Measurements from ENCODE around the gene TMSB10.
"Not testable (repeated sequence)": the region's sequence is repeated elsewhere in the genome, so short reads cannot be mapped to it uniquely, and the experiment has no call there.

The TMSB10 gene

GRCh38 chr2:84873350-84873749 lies 32.1 kb upstream of the TMSB10 start:
- Histone ChIP-seq H3K27me3 (replicated peaks in 2 of 5; ENCODE audit: control insufficient read depth in 4 of 5, insufficient read depth in 5 of 5, low read length in 4 of 5) (peaks cover 0 to 24% (median 10%) of the 10 kb centered on the region in 5 experiments), H3K36me3 (ENCODE audit: control insufficient read depth in 4 of 4, insufficient read depth in 4 of 4, low read length in 3 of 4) (no peaks in the 10 kb centered on the region), H3K4me3 (ENCODE audit: control insufficient read depth in 1 of 7, extremely low read depth in 1 of 7, insufficient read depth in 4 of 7, low read depth in 2 of 7, low read length in 6 of 7) (no peak overlapping the region), H3K4me1 (ENCODE audit: control extremely low read depth in 1 of 4, control insufficient read depth in 4 of 4, insufficient read depth in 4 of 4, low read length in 3 of 4) (no peaks in the 10 kb centered on the region), H3K9me3 (ENCODE audit: control extremely low read depth in 1 of 5, control insufficient read depth in 4 of 5, insufficient read depth in 2 of 5, low read depth in 1 of 5, low read length in 4 of 5) (no peaks in the 10 kb centered on the region), H3K27ac (ENCODE audit: insufficient read depth in 1 of 2, low read depth in 1 of 2, low read length in 2 of 2, poor library complexity in 1 of 2, severe bottlenecking in 2 of 2) (no peak overlapping the region)
- CTCF ChIA-PET, result interaction anchor here (1.0 kb wide), 1 partner anchor 9 kb away, joined by 4 read pairs; no protein-coding TSS in a partner anchor
- POLR2A ChIA-PET, result no interaction called here
- 93% methylated on average over 5 of the region's 5 CpGs for WGBS (ENCODE audit: insufficient coverage)
- no peak for DNase-seq

- WGBS (ENCODE audit: insufficient coverage), result 100% methylated on average over 7 of the region's 7 CpGs
- ChIA-PET POLR2A (no interaction called here), CTCF (no interaction called here)
- Histone ChIP-seq H3K9me3 (ENCODE audit: control extremely low read depth in 1 of 5, control insufficient read depth in 4 of 5, insufficient read depth in 2 of 5, low read depth in 1 of 5, low read length in 4 of 5) (no peaks in the 10 kb centered on the region), H3K27me3 (replicated peaks in 2 of 5; ENCODE audit: control insufficient read depth in 4 of 5, insufficient read depth in 5 of 5, low read length in 4 of 5) (peaks cover 0 to 37% (median 15%) of the 10 kb centered on the region in 5 experiments), H3K4me1 (ENCODE audit: control extremely low read depth in 1 of 4, control insufficient read depth in 4 of 4, insufficient read depth in 4 of 4, low read length in 3 of 4) (peaks cover 2 to 4% (median 2%) of the 10 kb centered on the region in 4 experiments), H3K4me3 (ENCODE audit: control insufficient read depth in 1 of 7, extremely low read depth in 1 of 7, insufficient read depth in 4 of 7, low read depth in 2 of 7, low read length in 6 of 7) (no peak overlapping the region), H3K36me3 (ENCODE audit: control insufficient read depth in 4 of 4, insufficient read depth in 4 of 4, low read length in 3 of 4) (no peaks in the 10 kb centered on the region), H3K27ac (ENCODE audit: insufficient read depth in 1 of 2, low read depth in 1 of 2, low read length in 2 of 2, poor library complexity in 1 of 2, severe bottlenecking in 2 of 2) (no peak overlapping the region)
- no peak for DNase-seq
Observed at GRCh38 chr2:84874381-84875212, 30.9 kb upstream of the TMSB10 start.

GRCh38 chr2:84875213-84875560 lies 30.3 kb upstream of the TMSB10 start:
- Histone ChIP-seq H3K4me3 (ENCODE audit: control insufficient read depth in 1 of 7, extremely low read depth in 1 of 7, insufficient read depth in 4 of 7, low read depth in 2 of 7, low read length in 6 of 7) (no peak overlapping the region), H3K9me3 (ENCODE audit: control extremely low read depth in 1 of 5, control insufficient read depth in 4 of 5, insufficient read depth in 2 of 5, low read depth in 1 of 5, low read length in 4 of 5) (no peaks in the 10 kb centered on the region), H3K36me3 (ENCODE audit: control insufficient read depth in 4 of 4, insufficient read depth in 4 of 4, low read length in 3 of 4) (no peaks in the 10 kb centered on the region), H3K4me1 (ENCODE audit: control extremely low read depth in 1 of 4, control insufficient read depth in 4 of 4, insufficient read depth in 4 of 4, low read length in 3 of 4) (peaks cover 6 to 8% (median 7%) of the 10 kb centered on the region in 4 experiments), H3K27ac (ENCODE audit: insufficient read depth in 1 of 2, low read depth in 1 of 2, low read length in 2 of 2, poor library complexity in 1 of 2, severe bottlenecking in 2 of 2) (no peak overlapping the region), H3K27me3 (replicated peaks in 2 of 5; ENCODE audit: control insufficient read depth in 4 of 5, insufficient read depth in 5 of 5, low read length in 4 of 5) (peaks cover 0 to 42% (median 19%) of the 10 kb centered on the region in 5 experiments)
- ChIA-PET CTCF (interaction anchor here (0.7 kb wide), 1 partner anchor 103 kb away, joined by 3 read pairs; no protein-coding TSS in a partner anchor), POLR2A (no interaction called here)
- DNase-seq, result no peak
- 95% methylated on average over 4 of the region's 4 CpGs for WGBS (ENCODE audit: insufficient coverage)

GRCh38 chr2:84875619-84876018 lies 29.8 kb upstream of the TMSB10 start:
- H3K36me3 ChIP-seq (ENCODE audit: control insufficient read depth in 4 of 4, insufficient read depth in 4 of 4, low read length in 3 of 4); H3K9me3 ChIP-seq (ENCODE audit: control extremely low read depth in 1 of 5, control insufficient read depth in 4 of 5, insufficient read depth in 2 of 5, low read depth in 1 of 5, low read length in 4 of 5); POLR2A ChIA-PET; H3K27ac ChIP-seq (ENCODE audit: insufficient read depth in 1 of 2, low read depth in 1 of 2, low read length in 2 of 2, poor library complexity in 1 of 2, severe bottlenecking in 2 of 2); H3K4me3 ChIP-seq (ENCODE audit: control insufficient read depth in 1 of 7, extremely low read depth in 1 of 7, insufficient read depth in 4 of 7, low read depth in 2 of 7, low read length in 6 of 7); DNase-seq: not testable (repeated sequence)
- Histone ChIP-seq H3K27me3 (replicated peaks in 2 of 5; ENCODE audit: control insufficient read depth in 4 of 5, insufficient read depth in 5 of 5, low read length in 4 of 5) (peaks cover 0 to 42% (median 23%) of the 10 kb centered on the region in 5 experiments), H3K4me1 (ENCODE audit: control extremely low read depth in 1 of 4, control insufficient read depth in 4 of 4, insufficient read depth in 4 of 4, low read length in 3 of 4) (peaks cover 8 to 12% (median 12%) of the 10 kb centered on the region in 4 experiments)
- WGBS (ENCODE audit: insufficient coverage), result 83% methylated on average over 1 of the region's 1 CpG
- CTCF ChIA-PET, result interaction anchor here (0.7 to 1.3 kb wide), 2 partner anchors 9 to 103 kb away, joined by 3 read pairs; no protein-coding TSS in a partner anchor

- Histone ChIP-seq H3K36me3 (ENCODE audit: control insufficient read depth in 4 of 4, insufficient read depth in 4 of 4, low read length in 3 of 4) (no peaks in the 10 kb centered on the region), H3K4me1 (ENCODE audit: control extremely low read depth in 1 of 4, control insufficient read depth in 4 of 4, insufficient read depth in 4 of 4, low read length in 3 of 4) (peaks cover 10 to 19% (median 19%) of the 10 kb centered on the region in 4 experiments), H3K27ac (ENCODE audit: insufficient read depth in 1 of 2, low read depth in 1 of 2, low read length in 2 of 2, poor library complexity in 1 of 2, severe bottlenecking in 2 of 2) (no peak overlapping the region), H3K27me3 (replicated peaks in 2 of 5; ENCODE audit: control insufficient read depth in 4 of 5, insufficient read depth in 5 of 5, low read length in 4 of 5) (peaks cover 0 to 48% (median 27%) of the 10 kb centered on the region in 5 experiments), H3K4me3 (ENCODE audit: control insufficient read depth in 1 of 7, extremely low read depth in 1 of 7, insufficient read depth in 4 of 7, low read depth in 2 of 7, low read length in 6 of 7) (no peak overlapping the region), H3K9me3 (ENCODE audit: control extremely low read depth in 1 of 5, control insufficient read depth in 4 of 5, insufficient read depth in 2 of 5, low read depth in 1 of 5, low read length in 4 of 5) (no peaks in the 10 kb centered on the region)
- no peak for DNase-seq
- 86% methylated on average over 2 of the region's 3 CpGs for WGBS (ENCODE audit: insufficient coverage)
- ChIA-PET POLR2A (no interaction called here), CTCF (interaction anchor here (0.8 to 1.3 kb wide), 2 partner anchors 8 to 18 kb away, joined by 3 read pairs; no protein-coding TSS in a partner anchor)
Observed at GRCh38 chr2:84876369-84876768, 29.1 kb upstream of the TMSB10 start.

GRCh38 chr2:84878459-84878858 lies 27.0 kb upstream of the TMSB10 start:
- Histone ChIP-seq H3K27ac (ENCODE audit: insufficient read depth in 1 of 2, low read depth in 1 of 2, low read length in 2 of 2, poor library complexity in 1 of 2, severe bottlenecking in 2 of 2) (no peak overlapping the region), H3K9me3 (ENCODE audit: control extremely low read depth in 1 of 5, control insufficient read depth in 4 of 5, insufficient read depth in 2 of 5, low read depth in 1 of 5, low read length in 4 of 5) (no peaks in the 10 kb centered on the region), H3K36me3 (ENCODE audit: control insufficient read depth in 4 of 4, insufficient read depth in 4 of 4, low read length in 3 of 4) (no peaks in the 10 kb centered on the region), H3K4me1 (ENCODE audit: control extremely low read depth in 1 of 4, control insufficient read depth in 4 of 4, insufficient read depth in 4 of 4, low read length in 3 of 4) (peaks cover 16 to 30% (median 28%) of the 10 kb centered on the region in 4 experiments), H3K4me3 (ENCODE audit: control insufficient read depth in 1 of 7, extremely low read depth in 1 of 7, insufficient read depth in 4 of 7, low read depth in 2 of 7, low read length in 6 of 7) (no peak overlapping the region), H3K27me3 (replicated peaks in 2 of 5; ENCODE audit: control insufficient read depth in 4 of 5, insufficient read depth in 5 of 5, low read length in 4 of 5) (peaks cover 0 to 55% (median 34%) of the 10 kb centered on the region in 5 experiments)
- ChIA-PET POLR2A (no interaction called here), CTCF (interaction anchor here (1.3 to 1.4 kb wide), 2 partner anchors 9 to 20 kb away, joined by 3 to 4 read pairs; no protein-coding TSS in a partner anchor)
- no peak for DNase-seq
- no CpG with 5 or more reads among the region's 1 CpG for WGBS (ENCODE audit: insufficient coverage)
